Embryonic facial prominence (tissue), 1 donor: ENCODE data around the gene SUMO3.

Source experiments
- DNase-seq: peaks from one replicate; pipeline ENCODE4 v3.0.0-alpha.2; 2016; ENCODE audit errors: extremely low spot score

SUMO3 gene

DNA sequence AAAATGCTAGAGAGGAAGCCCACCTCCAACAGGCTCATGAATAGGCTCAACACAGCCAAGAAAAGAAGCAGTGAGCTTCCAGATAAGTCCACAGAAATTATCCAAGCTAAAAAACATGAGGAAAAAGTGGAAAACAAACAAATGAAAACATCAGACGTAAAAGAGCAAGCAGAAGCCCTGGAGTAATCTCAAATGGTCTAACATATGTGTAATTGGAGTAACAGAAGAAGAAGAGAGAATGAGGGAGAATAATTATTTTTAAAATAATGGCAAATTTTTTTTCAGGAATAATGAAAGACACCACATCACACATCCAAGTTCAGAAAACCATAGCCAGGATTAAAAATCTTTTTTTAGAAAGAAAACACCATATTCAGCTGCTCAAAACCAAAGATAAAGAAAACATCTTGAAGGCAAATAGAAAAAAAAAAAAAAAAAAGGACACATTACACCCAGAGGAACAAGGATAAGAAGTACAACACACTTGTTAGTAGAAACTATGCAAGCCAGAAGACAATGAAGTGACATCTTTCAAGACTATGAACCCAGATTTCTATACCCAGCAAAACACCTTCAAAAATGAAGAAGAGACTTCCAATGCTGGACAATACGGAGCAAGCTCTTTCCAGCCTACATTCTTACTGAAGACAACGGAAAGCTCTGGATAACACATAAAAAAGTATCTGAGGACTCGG is 10.6 kb upstream of the SUMO3 start:
- DNase-seq: no peak

DNA sequence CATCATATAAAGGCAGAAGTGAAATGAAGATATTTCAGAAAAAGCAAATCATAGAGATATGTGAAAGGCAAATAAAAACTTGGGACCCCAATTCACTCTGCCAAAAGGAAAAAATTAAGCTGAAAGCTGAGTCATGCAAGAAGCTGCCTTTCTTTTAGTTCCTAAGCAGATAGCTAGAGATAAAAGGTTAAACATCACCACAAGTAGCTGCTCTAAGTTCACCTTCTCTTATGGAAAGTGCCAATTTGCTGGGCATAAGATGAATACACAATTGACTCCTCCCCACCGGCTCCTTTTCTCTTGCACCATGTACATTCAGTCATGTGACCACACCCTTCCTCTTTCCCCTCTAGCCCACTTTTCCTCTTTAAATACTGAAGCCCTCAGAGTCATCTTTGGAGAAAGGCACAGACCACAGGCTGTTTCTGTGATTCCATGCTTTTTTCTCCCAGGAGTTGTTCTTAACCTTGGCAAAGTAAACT is 5.4 kb upstream of the SUMO3 start:
- DNase-seq: no peak

DNA sequence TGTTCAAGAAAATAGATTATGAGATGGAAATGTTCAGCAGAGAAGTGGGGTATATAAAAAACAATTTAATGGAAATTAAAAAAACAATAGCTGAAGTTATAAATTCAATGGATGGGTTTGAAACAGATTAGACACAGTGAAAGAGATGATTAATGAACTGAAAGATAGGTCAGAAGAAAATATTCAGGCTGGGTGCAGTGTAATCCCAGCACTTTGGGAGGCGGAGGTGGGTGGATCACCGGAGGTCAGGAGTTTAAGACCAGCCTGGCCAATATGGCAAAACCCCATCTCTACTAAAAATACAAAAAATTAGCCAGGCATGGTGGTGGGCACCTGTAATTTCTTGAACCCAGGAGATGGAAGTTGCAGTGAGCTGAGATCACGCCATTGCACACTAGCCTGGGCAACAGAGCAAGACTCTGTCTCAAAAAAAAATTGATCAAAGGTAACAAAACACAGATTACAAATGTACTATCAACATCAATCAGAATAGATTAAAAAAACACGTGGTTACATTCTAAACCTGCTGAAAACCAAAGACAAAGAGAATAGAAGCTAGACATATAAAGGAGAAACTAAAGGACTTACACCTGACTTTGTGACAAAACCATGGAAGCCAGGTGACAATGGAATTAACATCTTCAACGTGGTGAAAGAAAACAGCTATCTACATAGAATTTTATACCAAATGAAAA is 4.8 kb upstream of the SUMO3 start:
- no peak for DNase-seq

DNA sequence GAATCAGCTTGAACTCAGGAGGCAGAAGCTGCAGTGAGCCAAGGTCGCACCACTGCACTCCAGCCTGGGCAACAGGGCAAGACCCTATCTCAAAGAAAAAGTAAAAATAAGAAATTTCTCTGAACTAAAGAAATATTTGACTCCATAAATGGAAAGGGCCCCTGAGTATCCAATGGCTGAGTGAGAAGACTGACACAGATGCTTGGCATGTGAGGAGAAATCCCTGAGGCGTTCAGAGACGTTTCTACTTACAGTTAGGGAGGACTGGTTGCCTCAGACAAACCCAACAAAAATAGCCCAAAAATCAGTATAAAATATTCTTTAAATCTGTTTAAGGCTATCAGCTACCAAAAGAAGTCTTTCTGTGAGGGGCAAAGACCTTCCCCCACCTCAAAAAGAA is 3.0 kb upstream of the SUMO3 start:
- no peak for DNase-seq

DNA sequence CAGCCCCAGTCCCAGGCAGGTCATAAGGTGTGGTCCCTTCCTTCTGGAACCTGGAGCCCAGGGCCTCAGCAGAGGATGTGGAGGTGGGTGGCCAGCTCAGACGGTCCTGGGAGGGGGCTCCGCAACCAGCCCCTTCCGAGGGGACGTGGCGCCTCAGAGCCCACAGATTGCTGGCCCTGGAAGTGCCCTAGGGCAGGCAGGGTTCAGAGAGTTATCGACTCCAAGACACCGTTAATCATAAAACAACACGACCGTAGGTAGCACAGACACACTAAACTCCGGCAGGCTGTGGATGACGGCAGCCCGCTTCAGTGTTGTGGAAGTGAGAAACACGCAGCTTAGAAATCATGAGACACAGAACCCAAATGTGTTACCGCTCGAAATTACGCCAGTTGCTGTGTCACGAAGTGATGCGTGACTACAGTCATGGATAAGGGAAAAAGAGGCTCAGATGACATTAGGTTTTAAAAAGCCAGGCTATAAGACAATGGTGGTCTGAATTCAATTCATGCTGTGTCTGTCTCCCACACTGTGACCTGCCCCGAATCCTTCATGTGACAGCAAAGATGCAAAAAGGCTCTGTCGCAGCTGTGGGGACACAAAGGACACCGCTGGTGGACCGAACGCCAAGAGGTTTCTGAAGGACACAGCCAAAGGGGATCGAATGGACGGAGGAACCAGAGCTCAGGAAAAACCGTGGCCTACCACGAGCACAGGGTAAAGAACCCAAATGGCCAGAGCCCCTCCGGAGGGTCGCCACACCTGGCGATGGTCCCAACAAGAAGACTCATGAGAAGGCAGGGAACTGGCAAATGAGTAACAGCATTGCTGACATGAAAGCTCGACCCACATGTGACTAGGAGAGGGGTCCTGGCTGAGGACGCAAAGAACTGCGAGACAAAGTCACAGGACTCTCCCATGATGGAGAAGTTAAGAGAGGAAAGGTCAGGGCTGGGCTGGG is 1.7 kb upstream of the SUMO3 start:
- DNase-seq: no peak

DNA sequence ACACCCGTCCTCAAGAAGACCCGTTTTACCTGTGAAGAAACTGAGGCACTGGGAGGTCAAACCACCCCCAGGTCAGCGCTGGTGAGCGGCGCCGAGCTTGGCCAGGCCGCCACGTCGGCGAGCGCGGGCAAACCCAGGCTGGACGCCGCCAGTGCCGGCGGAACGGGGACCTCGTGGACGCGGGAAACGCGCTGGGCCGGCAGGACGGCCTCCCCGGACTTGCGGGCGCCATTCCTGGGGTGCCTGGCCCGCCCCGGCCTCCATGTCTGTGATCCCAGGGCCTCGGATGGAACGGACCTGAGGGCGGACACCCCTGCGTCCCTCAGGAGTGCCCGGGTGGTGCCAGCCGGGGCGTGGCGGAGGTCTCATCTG is 764 bp upstream of the SUMO3 start:
- DNase-seq: no peak

DNA sequence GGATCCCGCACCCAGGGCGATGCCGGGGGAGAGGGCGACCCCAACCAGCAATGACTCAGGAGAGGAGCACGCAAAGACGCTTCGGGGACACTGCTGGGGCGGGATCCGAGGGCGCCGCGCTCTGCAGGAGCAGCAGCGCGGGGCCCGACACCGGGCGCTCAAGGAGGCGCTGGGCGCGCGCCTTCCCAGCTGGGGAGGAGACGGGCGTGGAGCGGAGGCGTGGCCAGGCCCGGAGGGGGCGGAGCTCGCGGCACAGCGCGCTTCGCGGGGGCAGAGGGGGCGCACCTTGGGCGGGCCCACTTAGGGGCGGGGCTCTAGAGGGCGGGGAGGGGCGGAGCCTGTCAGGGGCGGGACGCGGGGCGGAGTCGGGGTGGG is 369 bp downstream of the SUMO3 start:
- peak; percentile 79 for DNase-seq

DNA sequence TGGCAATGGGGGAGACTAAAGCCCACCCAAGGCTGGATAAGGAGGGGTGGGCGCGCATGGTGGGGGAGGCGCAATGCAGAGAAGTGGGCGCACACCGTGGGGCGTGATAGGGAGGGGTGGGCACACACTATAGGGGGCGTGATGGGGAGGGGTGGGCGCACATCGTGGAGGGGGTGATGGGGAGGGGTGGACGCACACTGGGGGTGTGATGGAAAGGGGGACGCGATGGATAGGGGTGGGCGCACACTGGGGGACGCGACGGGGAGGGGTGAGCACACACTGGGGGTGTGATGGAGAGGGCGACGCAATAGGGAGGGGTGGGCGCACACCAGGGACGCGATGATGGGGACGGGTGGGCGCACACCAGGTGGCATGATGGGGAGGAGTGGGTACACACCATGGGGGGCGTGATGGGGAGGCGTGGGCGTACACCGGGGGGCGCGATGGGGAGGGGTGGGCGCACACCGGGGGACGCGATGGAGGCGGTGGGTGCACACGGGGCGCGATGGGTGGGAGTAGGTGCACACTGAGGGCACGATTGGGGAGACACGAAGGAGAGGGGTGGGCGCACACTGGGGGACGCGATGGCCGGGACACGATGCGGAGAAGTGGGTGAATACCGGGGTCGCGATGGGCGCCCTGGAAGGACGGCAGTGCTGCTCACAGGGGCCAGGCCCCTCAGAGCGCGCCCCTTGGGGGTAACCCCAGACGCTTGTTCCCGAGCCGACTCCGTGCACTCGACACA is 929 bp downstream of the SUMO3 start:
- DNase-seq: no peak

DNA sequence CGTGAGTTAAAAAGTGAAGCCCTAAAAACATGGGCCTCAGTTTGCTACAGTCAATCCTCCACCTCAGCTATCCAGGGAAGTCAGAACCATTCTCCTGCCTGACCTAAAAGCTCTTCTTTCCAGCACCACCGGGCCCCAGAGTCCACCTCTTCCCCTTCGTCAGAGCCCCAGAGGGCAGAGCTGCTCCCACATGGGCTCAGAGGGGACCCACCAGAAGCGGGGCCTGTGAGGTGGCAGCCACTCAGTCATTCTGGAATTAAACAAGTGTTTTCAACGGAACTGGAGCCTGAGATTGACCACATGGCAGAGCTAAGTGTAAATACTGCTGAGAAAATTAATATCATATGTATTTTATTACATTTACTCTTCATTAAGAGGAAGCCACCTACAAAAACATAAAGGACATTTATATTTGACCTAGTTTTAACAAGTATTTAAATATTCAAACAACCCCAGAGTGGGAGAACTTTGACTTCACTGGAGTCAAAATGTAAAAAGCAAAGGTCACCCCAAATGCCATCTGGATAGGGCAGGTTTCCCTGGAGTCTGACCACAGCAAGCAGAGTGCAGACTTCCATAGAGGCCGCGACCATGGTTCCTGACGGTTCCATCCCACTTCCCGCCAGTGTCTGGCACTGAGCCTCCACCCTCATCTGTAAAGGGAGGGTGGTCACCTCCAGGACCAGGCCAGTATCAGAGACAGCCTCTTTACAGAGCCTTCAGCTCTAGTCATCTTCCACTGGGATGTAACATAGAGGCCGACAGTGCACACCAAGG is 1.8 kb downstream of the SUMO3 start:
- no peak for DNase-seq

DNA sequence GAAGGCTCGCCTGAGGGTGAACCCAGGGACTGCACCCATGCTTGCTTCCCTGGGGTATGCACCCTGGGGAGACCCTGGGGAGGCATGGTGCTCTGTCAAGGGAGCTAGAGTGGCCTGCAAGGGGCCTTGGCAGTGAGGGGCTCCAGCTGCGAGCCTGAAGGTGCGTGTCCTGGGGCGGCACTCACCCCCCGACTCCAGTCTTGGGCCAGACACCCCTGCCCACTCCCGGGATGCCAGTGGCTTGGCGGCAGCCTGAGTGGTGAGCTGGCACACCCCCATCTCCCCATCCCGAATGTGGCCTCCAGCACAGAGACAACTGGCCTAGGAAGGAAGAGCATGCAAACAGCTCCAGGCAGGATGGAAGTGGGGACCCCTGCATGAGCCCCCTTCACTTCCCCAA is 2.6 kb downstream of the SUMO3 start:
- DNase-seq: no peak

DNA sequence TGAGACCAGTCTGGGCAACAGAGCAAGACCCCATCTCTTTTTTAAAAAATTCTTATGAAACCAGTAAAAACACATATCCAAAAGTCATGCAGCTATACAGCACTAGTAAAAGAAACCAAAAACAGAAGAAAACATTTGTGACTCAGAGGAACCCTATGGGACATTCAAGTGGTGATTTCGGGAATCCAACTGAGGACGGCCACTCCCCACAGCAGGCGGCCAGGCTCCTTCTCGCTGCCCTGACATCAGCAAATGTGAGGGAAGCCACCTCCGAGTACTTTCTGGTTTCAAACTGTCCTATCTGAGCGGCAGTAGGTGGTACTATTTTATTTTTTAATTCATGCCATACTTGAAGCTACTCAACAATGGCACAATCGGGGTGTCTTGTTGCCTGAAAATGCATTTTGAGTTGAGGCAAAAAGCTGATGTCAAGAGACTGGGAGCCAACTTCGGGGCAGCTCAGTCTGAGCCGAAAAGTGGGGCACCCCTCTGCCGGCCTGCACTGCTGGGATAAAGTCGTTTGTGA is 3.3 kb downstream of the SUMO3 start:
- DNase-seq: no peak

DNA sequence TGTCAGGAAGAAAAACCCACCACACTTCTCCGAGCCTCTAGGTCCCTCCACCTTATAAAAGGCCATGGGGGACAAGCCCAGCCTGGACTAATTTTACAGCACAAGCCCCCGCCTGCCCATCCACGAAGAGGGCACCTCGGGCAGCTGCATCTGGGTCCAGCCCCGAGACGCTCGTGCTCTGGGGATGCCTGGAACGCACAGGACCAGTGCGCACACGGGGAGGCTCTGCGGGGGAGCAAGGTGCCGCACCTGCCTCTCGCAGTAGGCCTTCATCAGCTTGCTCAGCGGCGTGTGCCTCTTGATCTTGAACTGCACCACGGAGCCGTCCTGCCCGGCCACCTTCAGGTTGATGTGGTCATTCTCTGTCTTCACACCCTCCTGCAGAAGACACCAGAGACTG is 4.1 kb downstream of the SUMO3 start:
- no peak for DNase-seq

DNA sequence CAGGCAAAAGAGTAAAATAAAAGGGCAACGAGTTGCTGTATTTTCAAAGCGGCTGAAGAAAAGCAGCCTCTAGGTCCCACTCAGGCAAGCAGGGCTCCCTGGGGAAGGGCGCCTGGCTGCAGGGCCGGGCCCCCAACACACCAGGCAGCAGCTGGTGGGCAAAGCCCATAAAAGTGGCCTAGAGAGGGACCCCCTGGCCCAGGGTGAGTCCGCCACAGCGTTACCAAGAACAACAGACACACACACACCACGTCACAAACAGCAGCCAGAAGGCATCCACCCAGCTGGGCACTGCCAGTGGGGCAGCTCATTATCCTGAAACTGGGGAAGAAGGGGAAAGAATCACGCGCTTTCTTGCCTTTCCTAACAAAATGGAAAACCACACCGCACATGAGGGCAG is 4.7 kb downstream of the SUMO3 start:
- DNase-seq: no peak

DNA sequence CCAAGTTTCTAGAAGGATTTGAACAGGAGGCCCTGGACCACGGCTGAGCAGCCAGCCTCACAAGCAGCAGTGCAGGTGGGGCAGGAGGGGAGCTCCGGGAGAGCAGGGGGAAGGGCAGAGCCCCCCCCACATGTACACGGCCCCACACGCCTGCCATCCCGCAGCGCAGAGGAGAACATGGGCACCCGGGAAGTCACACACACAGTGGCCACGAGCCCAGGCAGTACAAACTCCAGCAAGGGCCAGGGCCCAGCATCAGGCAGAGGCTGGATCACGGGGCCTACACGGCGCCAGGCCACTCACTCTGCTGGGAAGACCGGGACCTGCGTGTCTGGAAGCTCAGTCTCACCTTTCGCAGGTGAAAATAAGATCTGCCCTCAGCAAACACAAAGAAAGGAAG is 5.2 kb downstream of the SUMO3 start:
- DNase-seq: no peak

DNA sequence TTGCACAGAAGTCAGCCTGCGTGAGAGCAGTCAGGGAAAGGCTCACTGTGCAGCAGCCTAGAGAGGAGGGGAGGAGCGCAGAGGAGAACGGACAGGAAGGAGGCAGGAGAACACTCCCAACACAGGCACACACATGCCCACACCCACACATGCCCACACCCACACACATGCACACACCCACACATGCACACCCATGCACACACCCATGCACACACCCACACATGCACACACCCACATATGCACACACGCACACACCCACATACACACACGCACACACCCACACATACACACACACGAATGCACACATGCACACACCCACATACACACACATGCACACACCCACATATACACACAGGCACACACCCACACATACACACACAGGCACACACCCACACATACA is 7.1 kb downstream of the SUMO3 start:
- DNase-seq: no peak

DNA sequence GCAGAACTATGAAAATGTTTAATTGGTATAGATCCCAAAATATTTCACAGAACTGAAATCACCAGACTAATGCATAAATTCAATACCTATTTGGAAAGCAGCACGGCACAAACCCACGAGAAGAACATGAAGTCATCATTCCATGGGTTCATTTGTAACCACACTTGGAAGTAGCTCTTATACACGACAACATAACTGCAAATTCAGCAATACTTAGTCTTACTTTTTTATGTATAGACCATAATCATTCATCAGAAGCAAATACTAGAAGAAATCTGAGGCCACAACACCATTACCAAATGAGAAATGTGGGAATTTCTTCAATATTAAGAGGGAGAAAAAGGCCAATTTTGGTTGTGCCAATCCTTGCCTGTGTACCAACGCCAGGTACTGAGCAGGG is 12.0 kb downstream of the SUMO3 start:
- no peak for DNase-seq

DNA sequence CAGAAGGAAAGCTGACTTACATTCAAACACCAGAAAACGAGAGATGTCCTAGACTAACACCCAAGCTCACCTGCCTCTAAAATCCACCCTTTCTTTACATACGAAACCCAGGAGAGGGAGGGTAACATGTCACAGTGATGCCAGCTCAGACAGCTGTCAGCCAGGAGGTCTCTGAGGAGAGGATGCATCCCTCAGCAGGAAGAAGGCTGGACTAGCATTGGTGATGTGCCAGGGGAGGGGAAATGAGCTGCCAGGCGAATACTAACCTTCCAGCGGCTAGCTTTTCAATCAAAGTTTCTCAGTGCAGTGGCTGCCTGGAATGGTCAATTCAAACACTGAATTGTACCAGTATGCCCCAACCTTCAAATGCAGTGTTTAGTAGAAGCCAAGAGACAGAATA is 12.6 kb downstream of the SUMO3 start:
- no peak for DNase-seq

DNA sequence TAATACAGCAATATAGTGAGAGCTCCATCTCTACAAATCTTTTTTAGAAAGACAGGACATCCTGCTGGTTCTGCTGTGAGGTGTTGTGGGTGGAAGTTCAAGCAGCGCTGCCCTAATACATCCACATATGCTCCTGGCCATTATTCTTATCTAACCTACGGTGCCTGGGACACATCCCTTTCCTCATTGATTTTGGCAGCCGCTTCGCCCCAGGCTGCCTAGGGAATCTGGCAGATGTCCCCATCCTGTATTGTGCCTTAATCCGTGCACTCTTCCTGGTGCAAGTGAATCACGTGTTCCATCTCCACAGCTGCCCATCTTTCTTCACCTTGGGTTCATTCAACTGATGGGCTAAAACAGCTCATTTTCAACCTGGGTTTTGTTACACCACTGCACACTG is 13.1 kb downstream of the SUMO3 start:
- no peak for DNase-seq

DNA sequence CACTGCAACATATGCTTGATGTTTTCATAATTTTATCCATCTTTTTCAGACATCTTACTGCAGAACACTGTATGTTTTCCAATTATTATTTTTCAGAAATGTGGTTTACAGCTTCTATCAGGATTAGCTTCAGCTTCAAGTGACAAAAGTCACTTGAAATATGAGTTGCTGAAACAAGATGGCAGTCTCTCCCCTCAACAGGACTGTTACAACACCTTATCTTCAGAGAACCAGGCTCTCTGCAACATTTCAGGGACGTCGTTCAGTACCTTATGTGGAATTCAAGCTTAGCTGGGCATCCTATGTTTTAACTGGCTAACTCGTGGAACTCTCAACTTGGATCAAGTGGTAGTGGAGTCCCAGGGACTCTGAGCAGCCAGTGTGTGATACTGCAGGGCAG is 14.2 kb downstream of the SUMO3 start:
- no peak for DNase-seq

DNA sequence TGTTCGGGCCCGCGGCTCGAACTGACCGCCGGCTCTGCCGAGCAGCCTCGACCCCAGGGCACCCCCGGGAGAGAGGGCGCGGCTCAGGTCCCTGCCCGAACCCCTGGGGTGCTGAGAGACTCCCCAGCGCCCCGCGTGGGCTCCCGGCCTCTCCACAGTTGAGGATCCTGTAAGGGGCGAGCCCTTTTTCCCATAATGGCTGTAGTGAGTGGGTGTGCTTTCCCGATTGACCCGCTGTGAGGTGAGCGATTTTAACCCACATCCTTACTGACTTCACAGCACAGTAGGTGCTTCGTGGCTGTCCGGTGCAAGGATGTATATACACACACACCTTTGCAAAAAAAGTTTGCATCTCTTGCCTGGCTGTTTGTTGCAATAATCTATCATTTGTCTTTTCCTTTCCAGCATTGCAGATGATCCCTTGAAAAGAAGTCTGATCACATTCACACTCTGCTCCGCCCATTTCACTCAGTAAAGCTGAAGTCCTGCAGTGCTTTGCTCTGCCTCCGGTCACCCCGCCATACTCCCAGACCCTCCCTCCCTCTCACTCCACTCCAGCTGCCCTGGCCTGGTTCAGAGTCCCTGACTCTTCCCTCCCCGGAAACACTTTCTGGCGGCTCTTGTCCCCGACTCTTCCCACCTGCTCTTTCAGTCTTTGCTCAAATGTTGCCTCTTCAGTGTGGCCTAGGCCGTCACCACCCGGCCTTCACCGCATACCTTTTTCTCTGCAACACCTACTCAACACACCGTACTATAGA is 15.3 kb downstream of the SUMO3 start:
- DNase-seq: no peak
